GM19463 (cell line): ENCODE results near the gene MLLT3.

ENCODE experiments used
- ATAC-seq: cut with Tn5 transposase; IDR thresholded peaks from one replicate; pipeline ENCODE4 v1.9.1; 2021; ENCODE audit warnings: mild to moderate bottlenecking, moderate library complexity; ENCODE audit not compliant: unreplicated experiment

MLLT3 gene

GRCh38 chr9:20518737-20519136 lies 103.6 kb downstream of the MLLT3 start:
- ATAC-seq: no peak

DNA sequence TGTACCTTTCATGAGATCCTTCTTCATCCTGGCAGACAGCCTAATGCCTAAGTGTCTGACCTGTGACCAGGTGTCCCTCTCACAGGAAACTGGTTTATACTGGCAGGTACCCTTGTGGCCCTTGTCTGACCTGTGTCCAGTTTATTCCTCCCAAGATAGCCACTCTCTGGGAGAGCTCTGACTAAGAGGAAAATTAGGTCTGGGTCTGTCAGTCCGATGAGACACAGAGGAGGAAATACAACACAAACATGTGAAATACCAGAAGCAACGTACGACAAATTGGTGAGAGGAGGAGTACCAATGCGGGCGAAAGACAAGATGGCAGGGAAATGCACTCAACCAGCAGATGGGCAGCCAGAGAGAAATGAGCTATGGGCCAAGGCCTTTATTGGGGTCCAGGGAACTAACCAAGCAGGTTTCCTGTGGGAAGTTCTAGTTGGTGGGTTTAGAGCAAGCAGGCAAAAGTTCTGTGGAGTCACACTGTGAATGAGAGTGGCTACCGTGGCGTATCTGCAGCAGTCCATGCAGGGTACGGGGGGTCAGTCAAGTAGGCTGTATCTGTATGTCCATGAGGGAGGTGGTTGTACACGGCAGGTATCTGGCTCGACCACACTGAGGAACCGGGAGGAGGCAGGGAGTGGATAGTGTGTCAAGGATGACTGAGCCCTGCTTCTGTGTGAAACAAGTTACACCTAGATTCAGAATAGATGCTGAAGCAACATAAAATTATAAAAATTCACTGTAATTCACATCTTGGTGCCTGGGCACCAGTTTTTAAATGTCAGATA lies 109.0 kb downstream of the MLLT3 start:
- ATAC-seq: no peak

GRCh38 chr9:20512636-20513035 lies 109.7 kb downstream of the MLLT3 start:
- no peak for ATAC-seq

GRCh38 chr9:20512106-20512505 lies 110.2 kb downstream of the MLLT3 start:
- ATAC-seq: no peak

DNA sequence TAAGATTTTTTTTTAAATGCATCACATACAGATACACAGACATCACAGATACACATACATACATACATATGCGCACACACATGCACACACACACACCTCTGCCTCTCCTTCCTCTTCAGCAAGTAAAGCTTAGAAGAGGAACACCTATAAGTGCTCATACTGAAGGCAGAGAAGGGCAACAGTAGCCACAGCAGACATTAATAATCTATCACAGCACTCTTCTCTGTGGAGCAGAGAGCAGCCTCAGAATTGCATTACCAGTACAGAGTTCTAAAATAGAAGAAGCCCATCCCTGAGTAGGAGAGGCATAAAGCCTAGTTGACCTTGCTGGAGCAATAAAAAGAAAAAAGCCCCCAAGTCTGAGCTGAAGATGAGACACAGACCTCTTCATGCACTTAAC lies 110.6 kb downstream of the MLLT3 start:
- ATAC-seq: no peak

DNA sequence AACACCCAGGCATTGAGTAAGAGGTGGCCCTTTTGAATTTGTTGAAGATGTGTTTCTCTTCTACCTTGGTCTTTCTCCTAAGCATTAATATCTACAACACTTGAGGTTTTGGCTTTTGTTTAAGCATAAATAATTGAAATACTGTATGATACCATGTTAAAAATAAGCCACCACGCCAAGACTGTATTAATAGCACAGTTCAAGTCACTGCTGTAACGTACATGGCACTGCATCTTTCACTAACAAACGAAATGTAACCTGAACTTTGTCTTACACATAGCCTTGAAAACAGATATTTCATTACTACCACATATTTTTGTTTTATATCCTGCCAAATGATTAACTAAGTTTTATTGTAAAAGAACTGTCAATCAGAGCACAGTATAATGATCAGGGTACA lies 112.8 kb downstream of the MLLT3 start:
- ATAC-seq: no peak

DNA sequence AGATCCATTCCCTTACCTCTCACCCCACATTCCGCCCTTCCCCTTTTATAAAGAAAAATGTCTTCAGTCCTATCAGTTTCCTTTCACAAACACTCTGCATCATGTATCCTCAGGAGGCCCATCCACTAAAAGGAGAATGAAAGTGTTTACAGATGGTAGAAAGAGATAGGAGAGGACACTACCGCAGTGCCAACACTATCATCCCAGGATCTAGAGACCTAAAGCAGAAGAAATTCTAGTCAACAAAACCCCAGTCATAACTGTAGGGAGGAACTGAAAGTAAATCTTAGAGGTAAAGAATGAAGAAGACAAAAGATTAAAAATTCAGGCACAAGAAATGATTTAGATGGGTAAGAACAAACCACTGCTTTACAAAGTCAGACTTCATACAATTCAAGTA lies 114.1 kb downstream of the MLLT3 start:
- ATAC-seq: peak; percentile 86

GRCh38 chr9:20507431-20507830 lies 114.9 kb downstream of the MLLT3 start:
- no peak for ATAC-seq

DNA sequence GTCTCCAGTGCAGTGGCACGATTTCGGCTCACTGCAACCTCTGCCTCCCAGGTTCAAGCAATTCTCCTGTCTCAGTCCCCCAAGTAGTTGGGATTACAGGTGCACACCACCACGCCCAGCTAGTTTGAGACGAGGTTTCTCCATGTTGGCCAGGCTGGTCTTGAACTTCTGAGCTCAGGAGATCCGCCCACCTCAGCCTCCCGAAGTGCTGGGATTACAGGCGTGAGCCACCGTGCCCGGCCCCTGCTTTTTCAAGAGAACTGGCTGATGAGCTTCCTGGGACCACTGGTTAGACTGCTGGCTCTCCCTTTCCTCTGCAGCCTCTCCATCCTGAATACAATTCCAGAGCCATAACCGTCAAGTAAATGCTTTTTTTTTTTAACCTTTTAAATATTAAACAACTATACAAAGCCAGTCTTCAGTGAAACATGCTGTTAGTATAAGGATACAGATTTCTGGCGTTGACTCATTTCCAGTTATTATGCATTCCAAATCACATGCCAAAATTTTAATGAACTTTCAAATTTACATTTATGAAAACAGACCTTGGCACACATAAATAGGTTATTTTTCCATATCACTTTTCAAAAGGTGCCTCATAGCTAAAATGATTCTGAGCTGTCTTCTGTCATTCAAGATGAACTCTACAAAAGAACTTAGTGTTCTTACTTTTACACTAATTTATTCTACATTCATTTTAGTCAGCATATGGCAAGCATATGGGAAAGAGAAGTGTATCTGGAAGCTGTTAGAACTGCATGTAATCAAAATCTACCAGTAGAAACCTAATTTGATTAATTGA lies 116.0 kb downstream of the MLLT3 start:
- ATAC-seq: no peak

- no peak for ATAC-seq
These were observed 116.7 kb downstream of the MLLT3 start for GRCh38 chr9:20505574-20505973.

DNA sequence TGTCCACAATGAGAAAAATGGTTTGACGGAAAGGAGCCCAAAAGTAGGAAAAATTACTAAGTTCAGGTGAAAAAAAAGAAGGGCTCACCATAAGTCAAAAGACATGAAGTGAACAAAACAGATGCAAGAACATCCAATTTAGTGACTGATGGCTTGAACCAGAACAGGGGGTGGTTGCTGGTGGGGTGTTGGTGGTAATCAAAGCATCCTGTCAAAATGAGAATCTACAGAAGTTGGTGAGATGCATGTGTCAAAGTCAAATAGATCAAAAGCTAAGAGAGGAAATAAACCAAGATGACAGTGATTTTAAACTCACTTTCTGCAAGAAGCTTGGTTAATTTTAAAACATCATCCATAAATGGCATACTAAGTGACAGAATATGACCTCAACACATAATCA lies 117.4 kb downstream of the MLLT3 start:
- ATAC-seq: no peak

GRCh38 chr9:20500101-20500500 lies 122.2 kb downstream of the MLLT3 start:
- no peak for ATAC-seq

DNA sequence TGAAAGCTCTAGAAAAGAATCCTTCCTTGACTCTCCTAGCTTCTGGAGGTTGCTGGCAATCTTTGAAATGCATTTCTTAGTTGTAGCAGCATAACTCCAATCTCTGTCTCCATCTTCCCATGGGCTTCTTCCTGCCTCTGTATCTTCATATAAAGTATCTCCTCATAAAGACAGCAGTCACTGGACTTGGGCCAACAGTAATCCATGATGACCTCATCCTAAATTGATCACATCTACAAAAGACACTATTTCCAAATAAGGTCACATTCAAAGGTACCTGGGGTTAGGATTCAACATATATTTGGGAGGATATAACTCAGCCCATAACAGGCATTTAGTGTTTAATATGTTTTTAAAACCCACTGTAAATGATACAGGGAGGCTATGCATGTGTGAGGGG lies 123.3 kb downstream of the MLLT3 start:
- ATAC-seq: no peak

GRCh38 chr9:20496328-20496727 lies 126.0 kb downstream of the MLLT3 start:
- no peak for ATAC-seq

DNA sequence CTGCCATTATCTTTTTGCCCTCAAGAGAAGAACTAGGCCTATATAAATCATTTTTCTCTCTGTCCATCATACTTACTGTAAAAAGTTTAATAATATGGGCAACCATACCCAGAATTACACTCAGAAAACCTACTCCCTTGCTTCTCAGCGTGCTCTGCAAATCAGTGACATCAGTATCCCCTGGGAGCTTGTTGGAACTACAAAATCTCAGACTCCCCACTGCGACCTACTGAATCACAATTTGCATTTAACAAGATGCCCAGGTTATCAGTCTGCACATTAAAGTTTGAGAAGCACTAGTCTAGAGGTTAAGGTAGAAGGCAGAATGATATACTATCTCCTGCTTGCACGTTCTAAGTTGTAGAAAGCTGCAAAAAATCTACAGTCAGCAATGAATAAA lies 127.2 kb downstream of the MLLT3 start:
- ATAC-seq: no peak

- ATAC-seq: no peak
These were observed 128.3 kb downstream of the MLLT3 start for GRCh38 chr9:20494035-20494434.

GRCh38 chr9:20492772-20493171 lies 129.5 kb downstream of the MLLT3 start:
- ATAC-seq: no peak

DNA sequence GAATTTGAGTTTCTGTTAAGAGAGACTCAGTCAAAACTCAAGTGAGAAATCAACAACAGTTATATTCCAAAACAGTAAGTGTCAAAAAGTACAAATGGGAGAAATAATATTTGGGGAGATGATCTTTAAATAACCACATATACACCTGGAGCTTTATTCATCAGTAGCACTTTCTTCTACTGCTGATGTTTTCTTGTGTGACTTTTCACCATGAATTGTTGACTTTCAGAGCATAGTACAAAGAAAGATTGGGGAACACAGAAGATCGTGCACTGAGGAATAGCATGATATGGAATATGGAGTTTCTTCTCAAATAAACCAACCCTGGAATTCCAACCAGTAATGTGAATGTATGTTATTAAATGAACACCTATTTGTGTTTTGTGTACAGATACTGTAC lies 130.7 kb downstream of the MLLT3 start:
- ATAC-seq: no peak

DNA sequence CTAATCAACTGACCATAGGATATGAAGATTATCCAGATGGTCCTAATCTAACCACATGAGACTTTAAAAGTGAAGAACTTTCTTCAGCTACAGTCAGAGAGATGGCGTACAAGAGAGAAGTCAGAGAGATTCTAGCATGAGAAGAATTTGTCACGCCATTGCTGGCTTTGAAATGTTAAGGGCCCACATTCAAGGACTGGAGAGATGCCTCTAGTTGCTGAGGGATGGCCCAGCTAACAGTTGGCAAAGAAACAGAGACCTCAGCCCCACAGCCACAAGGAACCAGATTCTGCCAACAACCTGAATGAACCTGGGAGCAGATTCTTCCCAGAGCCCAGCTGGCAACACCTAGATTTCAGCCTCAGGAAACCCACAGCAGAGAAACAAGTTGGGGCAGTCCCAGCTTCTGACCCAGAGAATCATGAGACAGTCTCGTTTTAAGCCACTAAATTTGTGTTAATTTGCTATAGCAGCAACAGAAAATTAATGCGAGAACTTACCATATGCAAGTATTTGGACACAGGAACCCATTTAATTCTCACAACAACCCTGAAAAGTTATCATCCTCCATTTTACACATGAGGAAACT lies 132.0 kb downstream of the MLLT3 start:
- no peak for ATAC-seq

DNA sequence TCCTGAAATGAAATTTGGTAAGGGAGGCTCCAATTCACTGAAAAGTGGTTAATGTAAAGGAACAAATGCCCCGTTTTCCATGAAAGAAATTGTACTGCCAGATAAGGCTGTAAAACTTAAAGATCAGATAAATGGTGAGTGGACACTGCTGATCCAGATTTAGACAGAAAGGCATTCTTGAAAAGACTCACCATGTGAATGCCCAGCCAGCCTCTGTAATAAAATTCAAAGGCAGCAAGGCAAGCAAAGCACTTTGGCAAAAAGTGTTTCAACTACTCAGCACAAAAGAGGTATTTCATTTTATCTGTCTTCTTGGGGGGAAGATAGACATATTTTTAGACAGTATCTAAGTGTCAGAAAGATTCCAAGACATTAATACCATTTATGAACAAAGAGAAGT lies 133.6 kb downstream of the MLLT3 start:
- no peak for ATAC-seq

DNA sequence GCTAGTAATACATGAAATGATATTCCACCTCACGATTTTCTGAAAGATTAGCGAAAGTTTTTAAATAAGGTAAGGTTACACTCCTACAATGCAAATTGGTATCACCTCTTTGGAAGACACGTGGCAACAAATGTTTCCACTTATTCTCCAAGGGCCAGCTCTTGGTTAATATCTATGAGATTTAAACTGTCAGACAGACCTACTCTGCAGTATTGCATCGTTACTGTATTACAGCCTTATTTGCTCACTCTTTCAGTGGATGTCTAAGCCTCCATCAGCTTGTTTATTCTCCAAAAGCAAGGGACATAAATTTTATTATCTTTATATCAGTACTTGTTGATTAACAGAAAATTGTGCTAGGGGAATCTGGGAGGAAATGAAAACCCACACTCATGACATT lies 135.7 kb downstream of the MLLT3 start:
- ATAC-seq: no peak

- ATAC-seq: no peak
These were observed 140.9 kb downstream of the MLLT3 start for GRCh38 chr9:20481437-20481836.
